CD4-positive, alpha-beta T cell treated with Interleukin-2 at 100 ng/mL for 4 hours (primary cell): ENCODE data around the gene SBF1.
A peak's percentile ranks its signal among the peaks of the same experiment; 100 is the strongest.
"Not testable (repeated sequence)": the region's sequence is repeated elsewhere in the genome, so short reads cannot be mapped to it uniquely, and the experiment has no call there.

Experiments
- DNase-seq: peaks from one replicate; pipeline ENCODE4 v3.0.0-alpha.2; 2020; ENCODE audit warnings: low spot score

SBF1 gene

DNA sequence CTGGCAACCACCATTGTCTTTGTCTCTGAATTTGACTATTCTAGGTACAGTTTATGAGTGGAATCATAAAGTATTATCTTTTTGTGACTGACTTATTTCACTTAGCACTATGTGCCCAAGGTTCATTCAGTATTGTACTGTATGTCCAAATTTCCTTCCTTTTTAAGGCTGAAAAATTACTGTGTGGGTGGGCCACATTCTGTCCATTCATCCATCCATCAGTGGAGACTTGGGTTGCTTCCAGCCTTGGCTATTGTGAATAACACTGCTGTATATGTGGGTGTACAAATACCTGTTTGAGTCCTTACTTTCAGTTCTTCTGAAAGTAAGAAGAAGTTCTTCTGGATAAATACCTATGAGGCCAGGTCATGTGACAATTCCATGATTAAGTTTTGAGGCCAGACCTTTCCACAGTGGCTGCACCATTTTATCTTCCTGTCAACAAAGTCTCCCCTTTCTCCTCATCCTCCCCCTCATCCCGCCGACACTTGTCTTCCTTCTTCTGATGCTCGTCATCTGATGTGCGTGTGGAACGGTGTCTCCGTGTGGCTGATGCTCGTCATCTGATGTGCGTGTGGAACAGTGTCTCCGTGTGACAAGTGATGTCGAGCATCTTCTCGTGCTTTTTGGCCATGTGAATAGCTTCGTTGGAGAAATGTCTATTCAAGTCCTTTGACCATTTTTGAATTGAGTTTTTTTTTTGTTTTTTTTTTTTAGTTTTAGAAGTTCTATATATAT is 49.5 kb downstream of the SBF1 start:
- DNase-seq = no peak

DNA sequence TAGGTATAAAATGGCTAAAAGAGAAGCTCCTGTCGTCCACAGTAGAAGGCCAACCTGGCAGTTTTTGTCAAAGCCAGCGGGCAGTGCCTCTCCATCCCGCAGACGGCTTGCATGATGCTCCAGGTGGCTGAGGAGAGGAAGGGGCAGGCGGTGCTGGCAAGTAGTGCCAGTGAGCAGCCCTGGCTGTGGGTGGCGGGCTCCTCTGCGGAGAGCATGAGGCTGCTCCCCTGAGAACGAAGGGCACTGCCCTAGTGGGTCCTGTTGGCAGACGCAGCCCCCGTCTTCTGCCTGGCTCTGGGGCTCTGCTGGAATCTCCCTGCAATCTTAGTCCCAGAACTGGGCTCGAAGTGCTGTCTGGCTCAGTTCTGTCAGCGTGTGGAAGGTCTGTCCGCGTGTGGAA is 50.9 kb downstream of the SBF1 start:
- DNase-seq = no peak

GRCh38 chr22:50422961-50423815 is 51.6 kb downstream of the SBF1 start:
- DNase-seq = no peak

DNA sequence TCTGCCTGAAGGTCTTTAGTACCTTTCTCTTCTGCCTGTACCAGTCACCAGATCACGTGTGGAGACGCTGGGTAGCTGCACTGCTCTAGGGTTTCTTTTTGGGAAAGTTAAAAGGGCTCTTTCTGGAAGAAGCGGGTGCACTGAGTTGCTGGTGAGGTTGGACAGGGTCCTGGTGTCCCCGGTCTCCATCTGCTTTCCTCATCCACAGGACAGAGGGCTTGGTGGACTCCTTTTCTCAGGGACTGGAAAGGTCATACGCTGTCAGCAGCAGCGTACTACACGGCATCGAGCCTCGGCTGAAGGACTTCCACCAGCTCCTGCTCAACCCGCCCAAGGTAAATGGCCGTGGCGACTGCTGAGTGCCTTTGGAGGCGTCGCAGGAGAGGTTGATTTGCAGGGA is 52.8 kb downstream of the SBF1 start:
- DNase-seq = no peak

DNA sequence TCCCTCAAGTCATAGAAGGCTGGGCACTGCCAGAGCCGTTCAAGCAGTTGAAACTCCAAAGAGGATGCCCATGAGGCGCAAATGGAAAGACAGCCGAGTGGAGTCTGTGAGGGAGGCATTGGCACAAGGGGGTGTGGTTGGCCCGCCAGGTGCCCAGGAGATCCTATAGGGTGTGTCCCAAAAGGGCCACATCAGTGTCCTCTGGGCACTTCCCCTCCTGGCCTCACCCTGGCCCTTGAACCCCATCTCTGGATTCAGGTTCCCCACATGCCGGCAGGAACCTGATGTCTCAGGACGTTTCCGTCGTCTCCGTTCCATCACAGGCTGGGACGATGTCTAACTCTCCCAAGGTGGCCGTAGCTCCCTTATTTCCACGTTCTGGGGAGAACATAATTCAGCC is 54.3 kb downstream of the SBF1 start:
- no peak for DNase-seq

GRCh38 chr22:50420015-50420414 is 54.8 kb downstream of the SBF1 start:
- no peak for DNase-seq

- no peak for DNase-seq
These were observed 55.7 kb downstream of the SBF1 start for GRCh38 chr22:50419116-50419515.

DNA sequence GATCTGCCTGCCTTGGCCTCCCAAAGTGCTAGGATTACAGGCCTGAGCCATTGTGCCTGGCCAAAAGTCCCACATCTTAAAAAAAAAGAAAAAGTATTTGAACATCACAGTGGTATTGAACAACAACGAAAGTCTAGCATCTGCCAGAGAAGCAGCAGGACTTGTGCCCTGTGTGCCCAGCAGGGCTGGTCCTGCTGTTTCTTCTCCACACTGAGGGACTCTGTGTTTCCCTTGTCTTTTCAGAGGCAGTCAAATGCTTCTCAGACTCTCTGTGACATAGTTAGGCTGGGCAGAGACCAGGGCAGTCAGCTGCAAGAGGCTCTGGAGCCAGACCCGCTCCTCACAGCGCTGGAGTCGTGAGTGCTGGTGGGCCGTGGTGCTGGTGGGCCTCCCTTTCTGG is 56.2 kb downstream of the SBF1 start:
- no peak for DNase-seq

GRCh38 chr22:50417411-50418210 is 57.2 kb downstream of the SBF1 start:
- no peak for DNase-seq

DNA sequence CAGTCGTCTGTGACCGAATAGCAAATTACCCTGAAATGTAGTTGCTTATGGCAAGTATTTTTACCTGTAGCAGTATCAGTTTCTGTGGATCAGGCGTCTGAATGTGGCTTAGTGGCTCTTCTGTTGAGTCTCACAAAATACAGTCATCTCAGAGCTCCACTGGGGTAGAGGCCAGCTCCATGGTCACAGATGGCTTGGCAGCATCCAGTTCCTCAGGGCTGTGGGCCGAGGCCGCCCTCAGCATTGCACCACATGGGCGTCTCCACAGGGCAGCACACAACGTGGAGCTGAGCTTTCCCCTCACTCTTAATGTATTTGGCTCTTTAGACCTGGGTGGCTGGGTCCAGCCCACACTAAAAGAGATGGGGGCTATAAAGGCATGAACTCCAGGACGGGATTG is 57.8 kb downstream of the SBF1 start:
- no peak for DNase-seq

- no peak for DNase-seq
These were observed 59.4 kb downstream of the SBF1 start for GRCh38 chr22:50415426-50415825.

DNA sequence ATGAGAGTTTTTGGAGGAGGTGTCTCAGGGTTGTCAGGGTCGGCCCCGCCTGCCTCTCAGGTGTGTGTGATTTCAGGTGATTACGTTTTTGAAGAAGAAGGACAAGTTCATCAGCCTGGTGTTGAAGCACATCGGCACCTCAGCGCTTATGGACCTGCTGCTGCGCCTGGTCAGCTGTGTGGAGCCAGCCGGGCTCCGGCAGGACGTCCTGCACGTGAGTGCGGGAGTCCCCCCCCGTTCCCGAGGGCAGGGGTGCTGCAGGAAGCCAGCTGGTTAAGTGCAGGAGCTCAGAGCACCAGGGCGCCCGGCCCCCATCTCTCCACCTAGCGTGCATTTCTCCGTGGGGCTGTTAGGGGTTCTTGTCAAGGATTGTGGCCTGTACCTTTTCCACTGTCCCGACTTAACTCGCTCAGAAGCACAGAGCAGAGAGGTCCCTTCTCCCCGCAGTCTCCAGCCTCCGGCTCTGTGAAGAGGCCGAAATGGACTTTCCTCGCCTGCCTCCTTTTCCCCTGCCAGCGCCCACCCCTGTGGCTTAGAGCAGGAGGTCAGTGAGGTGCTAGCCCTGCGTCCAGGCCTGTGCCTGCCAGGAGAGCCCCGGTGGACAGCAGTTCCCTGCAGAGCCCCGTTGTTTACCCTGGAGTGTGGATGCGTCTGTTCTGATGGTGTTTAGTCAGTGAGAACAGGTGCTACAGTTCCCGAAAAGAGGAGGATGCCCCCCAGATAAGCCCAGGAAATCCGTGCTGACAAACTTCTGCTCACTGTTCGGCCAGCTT is 60.2 kb downstream of the SBF1 start:
- DNase-seq = no peak

DNA sequence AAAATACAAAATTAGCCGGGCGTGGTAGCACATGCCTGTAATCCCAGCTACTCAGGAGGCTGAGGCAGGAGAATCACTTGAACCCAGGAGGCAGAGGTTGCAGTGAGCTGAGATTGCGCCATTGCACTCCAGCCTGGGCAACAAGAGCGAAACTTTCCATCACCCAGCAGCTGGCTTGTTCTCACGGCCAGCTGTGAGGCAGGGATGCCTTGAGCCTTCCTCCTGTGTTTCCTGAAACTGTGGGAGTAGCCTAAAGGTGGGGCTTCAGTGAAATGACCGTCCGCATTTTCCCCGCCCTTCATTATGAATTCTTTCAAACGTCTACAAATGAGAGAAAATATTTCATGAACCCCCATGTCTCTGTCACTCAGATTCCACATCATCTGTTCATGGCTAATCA is 65.9 kb downstream of the SBF1 start:
- not testable (repeated sequence) for DNase-seq

GRCh38 chr22:50408311-50408710 is 66.5 kb downstream of the SBF1 start:
- no peak for DNase-seq

- no peak for DNase-seq
These were observed 68.2 kb downstream of the SBF1 start for GRCh38 chr22:50406416-50407170.

DNA sequence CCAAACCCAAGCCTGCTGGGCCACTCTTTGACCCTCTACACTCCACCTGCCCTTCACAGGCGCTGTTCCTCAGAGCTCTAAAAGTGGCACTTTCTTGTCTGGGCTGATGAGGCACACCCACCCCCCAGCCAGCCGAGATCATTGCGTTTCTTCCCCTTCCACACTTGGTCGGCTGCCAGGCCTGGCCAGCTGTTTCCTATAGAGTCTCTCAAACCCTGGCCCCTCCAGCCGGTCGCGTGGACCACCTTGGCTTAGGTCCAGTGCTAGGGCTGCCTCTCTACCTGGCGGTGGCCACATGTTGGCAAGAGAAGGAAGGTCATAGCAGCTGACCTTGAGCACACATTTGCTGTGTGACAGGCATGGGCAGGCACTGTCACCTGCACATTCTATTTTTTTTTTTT is 71.1 kb downstream of the SBF1 start:
- no peak for DNase-seq

- DNase-seq = no peak
These were observed 72.9 kb downstream of the SBF1 start for GRCh38 chr22:50401907-50402306.

GRCh38 chr22:50400931-50401330 is 73.9 kb downstream of the SBF1 start:
- DNase-seq = no peak

DNA sequence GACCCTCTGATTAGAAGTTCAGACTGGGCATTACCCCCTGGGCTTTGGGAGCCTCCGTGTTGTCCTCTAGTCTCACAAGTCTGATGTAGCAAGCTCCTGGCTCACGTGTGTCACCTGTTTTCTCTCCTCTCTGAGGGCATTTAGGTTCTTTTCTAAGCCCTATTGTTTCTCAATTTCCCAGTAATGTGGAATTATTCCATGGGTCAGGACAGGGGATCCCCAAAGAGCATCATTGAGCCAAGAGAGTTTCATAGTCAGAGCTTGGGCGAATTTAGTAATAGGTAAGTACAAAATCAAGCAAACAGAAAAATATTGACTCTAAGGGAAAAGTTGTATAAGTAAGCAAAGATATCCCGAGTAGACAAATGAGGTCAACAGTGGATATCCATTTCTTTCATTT is 74.4 kb downstream of the SBF1 start:
- no peak for DNase-seq

DNA sequence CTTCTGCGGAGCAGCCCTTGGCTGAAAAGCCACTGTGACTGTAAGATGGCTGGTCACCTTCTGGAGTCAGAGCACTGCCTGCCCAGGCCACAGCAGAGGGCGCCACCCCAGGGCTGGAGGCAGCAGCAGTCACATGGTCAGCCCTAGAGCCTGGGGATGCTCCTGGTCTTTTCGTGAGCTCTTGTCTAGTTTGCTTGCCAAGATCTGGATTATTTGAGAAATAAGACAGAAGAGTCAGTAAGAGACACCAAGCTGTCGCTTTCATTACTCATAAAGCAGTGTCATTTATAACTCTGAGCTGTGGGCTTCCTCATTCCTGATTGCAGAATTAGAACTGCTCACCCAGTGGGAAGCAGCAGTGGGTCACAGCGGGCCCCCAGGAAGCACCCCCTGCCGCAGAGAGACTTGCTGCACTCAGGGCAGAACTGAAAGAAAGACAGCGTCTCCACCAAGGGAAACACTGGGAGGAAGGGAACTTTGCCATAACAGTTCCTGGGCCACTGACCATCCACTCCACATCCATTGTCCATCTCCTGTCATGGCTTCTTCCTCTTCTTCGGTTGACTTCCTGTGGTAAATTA is 75.0 kb downstream of the SBF1 start:
- peak; percentile 11 for DNase-seq
